Tibial artery (tissue), 4 donors: ENCODE results near the gene ASIC4.

Experiments used
- DNase-seq, 2 donors: peaks; one replicate each; pipeline ENCODE4 v3.0.0-alpha.2; 2019
- H3K27ac ChIP-seq, 2 donors: fragments of 200-600 bp; sonication (generic) in 1 of 2; 1 replicate in 1 of 2; 2 replicates in 1 of 2; pipeline ENCODE4 v1.5.1; 2018 to 2019; ENCODE audit warnings: mild to moderate bottlenecking in 1 of 2
- H3K27me3 ChIP-seq, 2 donors: fragments of 200-600 bp; sonication (generic) in 1 of 2; one replicate each; pipeline versions ENCODE4 v1.5.1 to v1.6.0; 2016 to 2019
- H3K36me3 ChIP-seq, 3 donors: fragments of 200-600 bp; sonication (generic) in 2 of 3; one replicate each; pipeline ENCODE4 v1.5.1; 2016 to 2019; ENCODE audit warnings: mild to moderate bottlenecking in 2 of 3
- H3K4me1 ChIP-seq, 4 donors: fragments of 200-600 bp; sonication (generic) in 2 of 4; 1 replicate in 3 of 4; 2 replicates in 1 of 4; pipeline ENCODE4 v1.5.1; 2016 to 2019
- H3K4me3 ChIP-seq, 2 donors: fragments of 200-600 bp; sonication (generic) in 1 of 2; 1 replicate in 1 of 2; 2 replicates in 1 of 2; pipeline ENCODE4 v1.5.1; 2018 to 2019; ENCODE audit warnings: mild to moderate bottlenecking in 2 of 2
- H3K9me3 ChIP-seq, 3 donors: fragments of 200-600 bp; sonication (generic) in 1 of 3; one replicate each; pipeline ENCODE4 v1.5.1; 2016 to 2019
- intact Hi-C: fragments of 100-400 bp; cut with DNase I; formaldehyde crosslinking; loops from one replicate; pipeline ENCODE4 v1.15.0; 2023; ENCODE audit warnings: low total_unique reads
- TF ChIP-seq, protein P1 (sequence below), 2 experiments: fragments of 200-600 bp in 1 of 2; fragments of 450-650 bp in 1 of 2; IDR thresholded peaks; one replicate each; pipeline ENCODE4 v1.5.1; 2017 to 2019; ENCODE audit warnings: antibody characterized with exemption in 2 of 2, mild to moderate bottlenecking in 1 of 2, moderate library complexity in 1 of 2

ASIC4 gene

DNA sequence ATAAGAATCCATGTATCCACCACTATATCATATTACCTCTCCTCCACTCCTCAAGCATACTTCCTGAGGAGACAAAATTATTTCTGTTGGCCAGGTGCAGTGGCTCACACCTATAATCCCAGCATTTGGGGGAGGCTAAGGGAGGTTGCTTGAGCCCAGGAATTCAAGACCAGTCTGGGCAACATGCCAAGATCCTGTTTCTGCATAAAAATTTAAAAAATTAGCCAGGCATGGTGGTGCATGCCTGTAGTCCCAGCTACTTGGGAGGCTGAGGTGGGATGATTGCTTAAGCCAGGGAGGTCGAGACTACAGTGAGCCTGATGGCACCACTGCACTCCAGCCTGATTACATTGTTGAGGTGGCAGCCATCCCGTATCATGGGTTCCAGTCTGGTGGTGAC, 67.1 kb downstream of the ASIC4 start:
- Histone ChIP-seq H3K27me3 (peaks cover 0 to 8% of the 10 kb centered on the region in 2 donors), H3K36me3 (no peaks in the 10 kb centered on the region), H3K9me3 (no peaks in the 10 kb centered on the region), H3K27ac (no peak overlapping the region), H3K4me3 (no peak overlapping the region), H3K4me1 (no peaks in the 10 kb centered on the region)
- TF ChIP-seq, protein P1, sequence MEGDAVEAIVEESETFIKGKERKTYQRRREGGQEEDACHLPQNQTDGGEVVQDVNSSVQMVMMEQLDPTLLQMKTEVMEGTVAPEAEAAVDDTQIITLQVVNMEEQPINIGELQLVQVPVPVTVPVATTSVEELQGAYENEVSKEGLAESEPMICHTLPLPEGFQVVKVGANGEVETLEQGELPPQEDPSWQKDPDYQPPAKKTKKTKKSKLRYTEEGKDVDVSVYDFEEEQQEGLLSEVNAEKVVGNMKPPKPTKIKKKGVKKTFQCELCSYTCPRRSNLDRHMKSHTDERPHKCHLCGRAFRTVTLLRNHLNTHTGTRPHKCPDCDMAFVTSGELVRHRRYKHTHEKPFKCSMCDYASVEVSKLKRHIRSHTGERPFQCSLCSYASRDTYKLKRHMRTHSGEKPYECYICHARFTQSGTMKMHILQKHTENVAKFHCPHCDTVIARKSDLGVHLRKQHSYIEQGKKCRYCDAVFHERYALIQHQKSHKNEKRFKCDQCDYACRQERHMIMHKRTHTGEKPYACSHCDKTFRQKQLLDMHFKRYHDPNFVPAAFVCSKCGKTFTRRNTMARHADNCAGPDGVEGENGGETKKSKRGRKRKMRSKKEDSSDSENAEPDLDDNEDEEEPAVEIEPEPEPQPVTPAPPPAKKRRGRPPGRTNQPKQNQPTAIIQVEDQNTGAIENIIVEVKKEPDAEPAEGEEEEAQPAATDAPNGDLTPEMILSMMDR (IDR thresholded peaks at IDR 0.05), result no peak
- no peak for DNase-seq
- intact Hi-C loops, result no loop called here
